UCSD-AML1 (cell line): Measurements from ENCODE around the gene STPG4.
"Not testable (repeated sequence)": the region's sequence is repeated elsewhere in the genome, so short reads cannot be mapped to it uniquely, and the experiment has no call there.

Experiments
- DNase-seq: peaks from one replicate; lab custom pipeline; 2025; ENCODE audit not compliant: unreplicated experiment; lab: John Stamatoyannopoulos, UW

Gene STPG4, protein sequence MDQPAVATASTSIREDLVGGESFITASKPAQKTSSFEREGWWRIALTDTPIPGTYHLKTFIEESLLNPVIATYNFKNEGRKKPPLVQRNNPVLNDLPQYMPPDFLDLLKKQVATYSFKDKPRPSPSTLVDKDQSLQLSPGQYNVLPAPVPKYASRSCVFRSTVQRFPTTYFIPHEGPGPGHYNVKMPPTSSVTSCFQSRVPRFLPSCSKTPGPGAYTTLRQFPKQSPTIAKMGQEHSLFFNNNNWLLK

DNA sequence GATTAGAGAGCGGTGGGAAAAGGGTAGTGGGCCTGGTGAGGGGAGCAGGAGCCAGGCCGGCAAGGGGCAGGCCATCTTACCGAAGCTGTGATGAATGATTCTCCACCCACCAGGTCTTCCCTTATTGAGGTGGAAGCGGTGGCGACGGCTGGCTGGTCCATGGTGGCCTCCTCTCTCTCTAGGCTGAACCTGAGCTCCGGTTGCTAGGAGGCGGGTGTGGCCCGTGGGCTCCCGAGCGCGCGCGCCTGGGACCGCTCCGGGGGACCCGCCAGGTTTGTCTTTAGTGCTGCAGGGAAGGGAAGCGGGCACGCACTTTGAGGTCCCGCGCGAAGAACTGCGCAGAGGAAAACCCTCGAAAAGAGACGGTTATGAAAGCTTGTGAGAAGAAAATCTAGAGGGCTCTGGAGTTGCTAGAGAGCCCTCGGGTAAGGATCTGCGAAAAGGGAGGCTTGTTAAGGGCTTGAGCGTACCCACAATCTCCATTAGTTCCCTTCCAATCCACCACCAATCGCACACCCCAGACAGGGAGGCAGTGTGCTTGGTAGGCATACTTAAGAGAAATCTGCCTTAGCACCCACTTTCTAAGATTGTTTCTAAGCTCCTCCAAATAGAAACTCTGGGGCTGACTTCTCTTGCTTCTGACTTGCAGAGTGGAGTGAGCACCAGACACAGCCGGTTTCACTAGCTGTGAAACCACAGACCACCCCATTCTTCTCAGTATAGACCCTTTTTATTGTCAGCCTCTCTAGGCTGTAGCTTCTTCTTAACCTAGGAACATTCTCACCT lies at the start of gene STPG4:
STPG4 (minus strand) TSS at position 218 of the 786 bp plus-strand sequence; CDS start at position 161, 57 bp downstream.
- DNase-seq, result no peak

DNA sequence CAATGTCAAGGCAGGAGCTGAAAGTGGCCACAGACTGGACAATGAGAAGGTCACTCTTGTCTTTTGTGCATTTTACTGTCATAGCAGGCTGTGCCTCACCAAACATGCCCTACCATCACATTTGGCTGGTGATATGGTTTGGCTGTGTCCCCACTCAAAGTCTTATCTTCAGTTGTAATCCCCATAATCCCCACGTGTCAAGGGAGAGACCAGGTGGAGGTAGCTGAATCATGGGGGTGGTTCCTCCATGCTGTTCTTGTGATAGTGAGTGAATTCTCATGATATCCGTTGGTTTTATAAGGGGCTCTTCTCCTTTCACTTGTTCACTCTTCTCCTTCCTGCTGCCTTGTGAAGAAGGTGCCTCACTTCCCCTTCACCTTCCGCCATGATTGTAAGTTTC lies 49.6 kb upstream of the STPG4 start:
- DNase-seq, result no peak

GRCh38 chr2:47203995-47204394 lies 48.9 kb upstream of the STPG4 start:
- no peak for DNase-seq

DNA sequence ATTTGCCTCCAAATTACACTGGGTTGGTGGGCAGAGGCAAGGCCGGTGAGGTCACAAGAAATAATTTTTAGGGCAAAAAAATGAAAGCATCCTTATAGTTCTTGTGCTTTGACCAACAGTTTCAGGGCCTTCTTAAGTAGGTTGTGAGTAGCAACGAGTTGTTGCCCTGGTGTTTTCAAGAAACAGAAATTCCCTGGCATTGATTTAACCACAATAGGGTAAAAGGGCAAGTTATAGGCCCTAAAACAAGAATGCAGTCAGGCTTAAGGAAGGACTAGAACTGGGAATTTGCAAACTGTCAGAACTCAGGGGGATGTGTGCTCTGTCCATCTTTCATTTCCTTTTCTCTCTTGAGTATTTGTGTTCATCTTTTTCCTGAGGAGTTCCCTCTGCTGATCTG lies 46.1 kb upstream of the STPG4 start:
- no peak for DNase-seq

DNA sequence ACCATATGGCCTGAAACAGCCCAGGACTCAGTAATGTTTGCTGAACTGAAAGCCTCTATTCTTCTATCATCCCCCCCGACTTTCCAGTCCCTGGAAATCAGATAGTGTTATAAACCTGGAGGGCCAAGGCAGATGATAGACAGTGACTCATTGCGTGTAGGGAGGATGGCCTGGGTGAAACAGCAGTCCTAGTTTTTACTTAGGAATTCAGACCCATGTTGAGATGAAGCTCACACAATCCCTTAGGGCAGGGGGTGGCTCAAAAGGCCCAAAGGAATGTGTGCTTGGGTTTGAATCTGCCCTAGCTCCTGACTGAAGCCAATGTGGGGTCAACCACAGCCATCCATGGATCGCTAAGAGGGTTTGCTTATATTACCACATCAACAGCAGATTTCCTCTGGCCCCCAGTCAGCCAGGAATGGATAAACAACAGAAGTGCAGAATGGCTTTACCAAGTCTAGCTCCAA lies 43.9 kb upstream of the STPG4 start:
- DNase-seq, result no peak

DNA sequence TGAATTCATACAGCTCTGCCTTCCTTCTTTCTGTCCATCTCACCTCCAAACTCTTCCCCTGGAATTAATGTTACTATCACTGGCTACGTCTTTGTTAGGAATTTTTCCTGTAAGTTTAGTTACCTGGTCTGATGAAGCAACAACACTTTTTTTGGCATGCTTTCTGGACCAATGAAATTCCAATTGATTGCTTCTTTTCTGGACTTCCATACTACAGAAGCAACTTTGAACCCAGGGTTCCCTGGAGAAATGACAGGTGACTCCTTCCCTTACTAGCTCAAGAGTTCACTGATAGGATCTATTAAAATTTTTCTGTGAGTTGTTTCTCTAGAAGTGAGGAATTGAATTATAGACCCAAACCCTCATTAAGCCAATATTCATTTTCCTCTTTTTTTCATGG lies 41.4 kb upstream of the STPG4 start:
- no peak for DNase-seq

- DNase-seq, result no peak
Measured at GRCh38 chr2:47196046-47196445, 40.9 kb upstream of the STPG4 start.

GRCh38 chr2:47195148-47195547 lies 40.0 kb upstream of the STPG4 start:
- DNase-seq, result no peak

- no peak for DNase-seq
Measured at GRCh38 chr2:47194410-47194809, 39.3 kb upstream of the STPG4 start.

GRCh38 chr2:47193607-47194006 lies 38.5 kb upstream of the STPG4 start:
- no peak for DNase-seq

GRCh38 chr2:47190188-47190881 lies 35.2 kb upstream of the STPG4 start:
- no peak for DNase-seq

DNA sequence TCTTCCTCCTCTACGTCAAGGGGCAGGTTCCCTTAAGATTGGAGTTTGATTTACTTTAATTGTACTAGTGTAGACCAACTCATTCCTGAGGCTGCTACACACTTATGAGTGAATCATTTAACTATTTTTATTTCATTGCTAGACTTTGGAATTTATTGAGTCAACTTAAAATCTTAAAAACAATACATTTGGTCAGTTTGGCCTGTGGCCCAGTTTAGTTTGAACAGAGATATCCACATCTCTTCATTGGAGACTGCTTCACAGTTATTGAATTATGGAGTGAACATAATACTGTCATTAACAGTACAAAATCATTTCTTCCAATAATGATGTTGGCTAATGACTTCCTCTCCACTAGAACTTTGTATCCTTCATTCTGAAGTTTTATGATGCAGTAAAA lies 34.5 kb upstream of the STPG4 start:
- DNase-seq, result no peak

GRCh38 chr2:47187069-47187468 lies 32.0 kb upstream of the STPG4 start:
- no peak for DNase-seq

- DNase-seq, result no peak
Measured at GRCh38 chr2:47186351-47186750, 31.2 kb upstream of the STPG4 start.

DNA sequence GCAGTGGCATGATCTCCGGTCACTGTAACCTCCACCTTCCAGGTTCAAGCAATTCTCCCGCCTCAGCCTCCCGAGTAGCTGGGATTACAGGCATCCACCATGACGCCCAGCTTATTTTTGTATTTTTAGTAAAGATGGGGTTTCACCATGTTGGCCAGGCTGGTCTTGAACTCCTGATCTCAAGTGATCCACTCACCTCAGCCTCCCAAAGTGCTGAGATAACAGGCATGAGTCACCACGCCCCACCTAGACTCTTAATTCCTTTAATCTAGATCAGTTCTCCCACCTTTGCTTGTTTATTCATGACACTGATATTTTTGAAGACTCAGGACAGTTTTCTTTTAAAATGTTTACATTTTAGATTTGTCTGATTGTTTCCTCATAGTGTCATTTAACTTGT lies 30.0 kb upstream of the STPG4 start:
- DNase-seq, result not testable (repeated sequence)

DNA sequence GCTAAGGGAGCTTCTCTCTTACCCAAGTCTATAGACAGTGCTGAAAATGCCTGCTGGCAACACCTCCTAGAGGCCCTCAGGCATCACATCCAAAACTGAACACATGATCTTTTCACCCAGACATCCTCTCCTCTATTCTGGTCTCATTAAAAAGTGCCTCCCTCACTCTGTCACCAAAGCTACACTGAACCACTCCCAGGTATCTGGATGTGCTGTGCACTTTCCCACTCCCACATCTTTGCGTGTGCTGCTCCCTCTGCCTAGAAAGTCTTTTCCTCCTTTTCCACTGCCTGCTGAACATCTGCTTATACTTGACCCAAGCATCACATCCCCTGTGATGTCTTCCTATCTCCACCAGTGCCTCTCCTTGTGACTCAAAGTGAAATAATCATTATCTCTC lies 26.1 kb upstream of the STPG4 start:
- no peak for DNase-seq

DNA sequence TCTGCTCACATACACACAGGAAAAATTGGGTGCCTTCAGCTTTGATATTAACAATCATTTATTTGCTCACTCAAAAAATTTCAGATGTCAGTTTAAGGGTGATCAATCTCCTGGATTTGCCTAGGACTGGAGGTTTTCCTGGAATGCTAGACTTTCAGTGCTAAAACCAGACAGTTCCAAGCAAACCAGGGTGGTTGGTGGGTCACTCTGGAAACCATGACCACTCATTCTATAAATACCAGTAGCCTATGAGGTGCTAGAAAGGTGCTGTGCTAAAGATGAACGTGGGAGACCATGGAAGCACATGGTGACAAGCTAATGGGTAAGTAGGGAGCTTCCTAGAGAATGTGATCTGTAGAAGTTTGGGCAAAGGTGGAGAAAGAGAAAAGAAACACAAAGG lies 25.4 kb upstream of the STPG4 start:
- no peak for DNase-seq

DNA sequence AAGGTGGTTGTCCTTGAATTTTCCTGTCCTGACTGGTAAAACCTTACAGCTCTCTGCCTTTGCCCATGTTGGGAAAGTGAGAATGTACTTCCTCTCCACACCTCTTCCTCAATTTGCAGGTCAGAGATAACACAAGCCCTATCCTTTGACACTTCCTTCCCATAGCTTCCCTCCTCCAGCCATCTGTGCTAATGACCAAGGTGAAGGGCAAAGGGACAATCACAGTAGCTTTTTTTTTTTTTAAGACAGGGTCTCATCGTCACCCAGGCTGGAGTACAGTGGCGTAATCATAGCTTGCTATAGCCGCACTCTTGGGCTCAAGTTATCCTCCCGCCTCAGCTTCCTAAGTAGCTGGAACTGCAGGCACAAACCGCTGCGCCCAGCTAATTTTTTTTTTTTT lies 24.3 kb upstream of the STPG4 start:
- peak; percentile 24 for DNase-seq

- no peak for DNase-seq
Measured at GRCh38 chr2:47178341-47178740, 23.2 kb upstream of the STPG4 start.

DNA sequence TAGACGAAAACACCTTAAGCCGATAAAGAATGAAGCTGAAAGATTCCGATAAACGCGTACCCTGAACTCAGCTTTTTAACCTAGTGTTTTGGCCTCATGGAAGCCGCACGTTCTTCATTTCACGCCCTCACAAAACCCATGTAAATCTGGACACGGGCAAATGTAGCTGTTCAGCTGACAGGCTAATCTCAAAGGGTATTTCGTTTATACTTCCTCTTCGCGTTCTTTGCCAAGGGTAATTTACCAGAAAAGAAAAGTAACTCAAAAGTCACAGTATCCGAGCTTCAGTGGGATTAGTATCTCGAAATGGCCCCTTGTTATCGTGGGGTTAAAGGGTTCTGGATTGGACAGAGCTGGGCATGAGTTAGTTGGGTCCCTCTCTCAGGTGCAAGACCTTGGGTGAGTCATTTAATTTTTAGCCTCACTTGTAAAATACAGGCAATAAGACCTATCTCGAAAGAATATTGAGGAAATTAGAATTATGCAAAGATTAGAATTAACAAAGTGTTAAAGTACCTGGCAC lies 22.0 kb upstream of the STPG4 start:
- no peak for DNase-seq

- no peak for DNase-seq
Measured at GRCh38 chr2:47174733-47175361, 19.7 kb upstream of the STPG4 start.
